ENCODE results near the gene CENPP.

Gene CENPP

DNA sequence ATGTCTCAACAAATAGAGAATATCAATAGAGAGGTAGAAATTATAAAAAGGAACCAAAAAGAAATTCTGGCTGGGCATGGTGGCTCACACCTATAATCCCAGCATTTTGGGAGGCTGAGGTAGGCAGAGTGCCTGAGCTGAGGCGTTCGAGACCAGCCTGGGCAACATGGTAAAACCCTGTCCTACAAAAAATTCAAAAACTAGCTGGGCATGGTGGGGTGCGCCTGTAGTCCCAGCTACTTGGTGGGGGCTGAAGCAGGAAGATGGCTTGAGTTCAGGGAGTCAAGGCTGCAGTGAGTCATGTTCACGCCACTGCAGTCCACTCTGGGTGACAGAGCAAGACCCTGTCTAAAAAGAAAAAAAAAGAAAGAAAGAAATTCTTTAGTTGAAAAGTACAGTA, 319.3 kb downstream of the CENPP start:
- H3K4me1 ChIP-seq (ENCODE audit: control insufficient read depth, insufficient read depth, low read length, unreplicated experiment), result no peaks in the 10 kb centered on the region
- H3K36me3 ChIP-seq (ENCODE audit: insufficient read depth, low read length), result peaks cover 29% of the 10 kb centered on the region; the same call in 1 of the 2 replicates
- no peak overlapping the region for H3K27ac ChIP-seq (ENCODE audit: low read depth, low read length)

DNA sequence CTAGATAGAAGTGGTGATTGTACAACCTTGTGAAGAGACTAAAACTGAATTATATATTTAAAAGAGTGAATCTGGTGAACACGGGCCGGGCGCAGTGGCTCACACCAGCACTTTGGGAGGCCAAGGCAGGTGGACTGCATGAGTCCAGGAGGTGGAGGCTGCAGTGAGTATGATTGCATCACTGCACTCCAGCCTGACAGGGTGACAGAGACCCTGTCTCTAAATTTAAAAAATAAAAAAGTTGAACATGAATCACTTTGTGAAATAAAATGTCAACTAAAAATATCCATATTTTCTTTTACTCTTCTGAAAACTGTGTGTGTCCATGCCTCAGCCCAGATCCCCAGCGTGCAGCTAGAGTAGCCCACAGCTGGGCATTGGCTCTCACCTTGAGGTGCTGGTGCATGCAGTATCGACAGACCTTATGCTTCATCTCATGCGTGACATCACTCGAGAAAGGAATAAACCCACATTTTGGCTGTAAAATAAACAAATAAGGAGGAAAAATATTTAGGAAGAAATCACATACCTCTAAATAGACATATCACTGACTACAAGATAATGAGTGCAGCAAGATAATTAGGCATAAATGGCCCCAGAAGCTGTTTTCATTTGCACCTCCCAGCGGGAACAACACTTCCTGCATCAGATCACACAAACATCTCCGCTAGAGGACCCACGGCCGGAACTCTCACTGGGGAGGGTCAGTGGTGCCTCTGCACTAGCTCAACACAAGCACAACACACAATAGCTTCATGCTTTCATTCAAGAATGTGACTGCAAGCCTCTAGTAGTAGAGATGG, 322.1 kb downstream of the CENPP start:
- no peak overlapping the region for H3K4me3 ChIP-seq (ENCODE audit: low read depth, low read length)
- H3K79me2 ChIP-seq (ENCODE audit: control insufficient read depth, insufficient read depth, low read length, unreplicated experiment), result no peaks in the 10 kb centered on the region
- H3K27ac ChIP-seq (ENCODE audit: low read depth, low read length), result no peak overlapping the region
- no peaks in the 10 kb centered on the region for H3K27me3 ChIP-seq (ENCODE audit: insufficient read depth, low read length)
- no peaks in the 10 kb centered on the region for H3K4me1 ChIP-seq (ENCODE audit: control insufficient read depth, insufficient read depth, low read length, unreplicated experiment)
- peaks cover 31% of the 10 kb centered on the region; the same call in 1 of the 2 replicates for H3K36me3 ChIP-seq (ENCODE audit: insufficient read depth, low read length)
- H2AFZ ChIP-seq (ENCODE audit: low read length, unreplicated experiment), result no peak overlapping the region

More for the DNA sequence above, 319.3 kb downstream of the CENPP start:
- no peaks in the 10 kb centered on the region for H3K79me2 ChIP-seq (ENCODE audit: control insufficient read depth, insufficient read depth, low read length, unreplicated experiment)
- no peak overlapping the region for H3K4me3 ChIP-seq (ENCODE audit: low read depth, low read length)
- no peaks in the 10 kb centered on the region for H3K27me3 ChIP-seq (ENCODE audit: insufficient read depth, low read length)
- H2AFZ ChIP-seq (ENCODE audit: low read length, unreplicated experiment), result no peak overlapping the region

DNA sequence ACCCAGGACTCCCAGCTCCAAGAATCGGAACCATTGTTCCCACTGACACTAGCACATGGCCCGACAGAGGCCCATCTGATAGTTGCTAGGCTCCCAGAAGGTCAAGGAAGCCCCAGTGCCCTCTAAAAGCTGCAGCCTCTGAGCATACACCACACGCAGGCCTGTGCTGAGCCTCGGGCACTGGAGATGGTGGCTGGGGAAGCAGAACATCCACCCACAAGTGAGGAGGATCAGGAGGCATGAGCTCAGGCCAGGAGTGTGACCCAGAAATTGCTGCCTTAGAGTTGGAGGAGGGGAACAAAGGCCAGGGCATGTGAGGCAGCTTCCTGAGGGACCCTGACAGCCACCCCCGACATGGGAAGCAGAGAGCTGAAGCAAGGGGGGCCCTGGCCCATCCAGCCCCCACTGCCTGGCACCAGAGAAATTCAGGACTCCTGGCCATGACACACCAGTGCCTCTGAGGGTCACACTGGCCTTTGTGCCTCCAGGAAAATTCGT, 322.8 kb downstream of the CENPP start:
- Histone ChIP-seq H3K27ac (ENCODE audit: low read depth, low read length) (no peak overlapping the region), H3K36me3 (ENCODE audit: insufficient read depth, low read length) (peaks cover 29% of the 10 kb centered on the region; the same call in 1 of the 2 replicates), H3K79me2 (ENCODE audit: control insufficient read depth, insufficient read depth, low read length, unreplicated experiment) (peaks cover 4% of the 10 kb centered on the region), H3K4me1 (ENCODE audit: control insufficient read depth, insufficient read depth, low read length, unreplicated experiment) (no peaks in the 10 kb centered on the region), H3K27me3 (ENCODE audit: insufficient read depth, low read length) (no peaks in the 10 kb centered on the region), H2AFZ (ENCODE audit: low read length, unreplicated experiment) (no peak overlapping the region), H3K4me3 (ENCODE audit: low read depth, low read length) (no peak overlapping the region)

DNA sequence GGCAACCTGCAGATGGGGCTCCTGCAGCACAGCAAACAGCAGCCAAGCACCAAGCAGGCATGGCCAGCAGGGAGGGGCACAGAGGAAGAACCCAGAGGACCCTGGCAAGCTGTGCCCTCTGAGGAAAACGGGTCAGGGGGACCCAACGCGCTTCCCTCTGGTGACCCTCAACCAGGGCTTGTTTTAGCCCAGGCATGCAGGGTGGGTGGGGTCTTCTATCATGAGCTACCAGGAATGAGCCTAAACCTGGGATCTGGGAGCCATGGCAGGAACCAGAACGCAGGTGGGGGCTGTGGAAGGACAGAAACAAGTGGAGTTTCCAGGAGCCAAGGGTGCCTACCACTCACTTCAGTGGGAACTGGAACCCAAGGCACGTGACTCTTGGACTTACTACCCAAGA, 323.3 kb downstream of the CENPP start:
- no peak overlapping the region for H2AFZ ChIP-seq (ENCODE audit: low read length, unreplicated experiment)
- no peak overlapping the region for H3K27ac ChIP-seq (ENCODE audit: low read depth, low read length)
- peaks cover 28% of the 10 kb centered on the region; the same call in 1 of the 2 replicates for H3K36me3 ChIP-seq (ENCODE audit: insufficient read depth, low read length)
- no peak overlapping the region for H3K4me3 ChIP-seq (ENCODE audit: low read depth, low read length)
- peaks cover 7% of the 10 kb centered on the region for H3K79me2 ChIP-seq (ENCODE audit: control insufficient read depth, insufficient read depth, low read length, unreplicated experiment)
- H3K27me3 ChIP-seq (ENCODE audit: insufficient read depth, low read length), result no peaks in the 10 kb centered on the region
- no peaks in the 10 kb centered on the region for H3K4me1 ChIP-seq (ENCODE audit: control insufficient read depth, insufficient read depth, low read length, unreplicated experiment)

DNA sequence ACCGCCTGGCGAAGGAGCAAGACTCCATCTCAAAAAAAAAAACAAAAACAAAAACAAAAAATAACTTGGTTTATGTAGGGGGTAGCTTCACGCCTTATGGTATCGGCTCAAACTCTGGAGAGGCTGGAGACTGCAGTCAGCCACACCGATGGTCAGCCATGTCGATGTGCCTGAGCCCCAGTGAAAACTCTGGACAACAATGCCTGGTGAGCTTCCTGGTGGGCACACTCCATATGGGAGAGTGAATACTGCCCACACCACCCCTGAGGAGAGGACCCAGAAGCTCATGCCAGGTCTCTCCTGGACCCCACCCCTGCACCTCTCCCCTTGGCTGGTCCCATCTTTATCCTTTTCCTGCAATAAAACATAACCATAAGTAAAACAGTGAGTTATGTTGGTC, 324.5 kb downstream of the CENPP start:
- H2AFZ ChIP-seq (ENCODE audit: low read length, unreplicated experiment), result no peak overlapping the region
- H3K36me3 ChIP-seq (ENCODE audit: insufficient read depth, low read length), result peaks cover 22% of the 10 kb centered on the region; the same call in 1 of the 2 replicates
- no peak overlapping the region for H3K27ac ChIP-seq (ENCODE audit: low read depth, low read length)
- H3K4me1 ChIP-seq (ENCODE audit: control insufficient read depth, insufficient read depth, low read length, unreplicated experiment), result peaks cover 3% of the 10 kb centered on the region
- H3K27me3 ChIP-seq (ENCODE audit: insufficient read depth, low read length), result no peaks in the 10 kb centered on the region
- H3K79me2 ChIP-seq (ENCODE audit: control insufficient read depth, insufficient read depth, low read length, unreplicated experiment), result peaks cover 18% of the 10 kb centered on the region
- no peak overlapping the region for H3K4me3 ChIP-seq (ENCODE audit: low read depth, low read length)

DNA sequence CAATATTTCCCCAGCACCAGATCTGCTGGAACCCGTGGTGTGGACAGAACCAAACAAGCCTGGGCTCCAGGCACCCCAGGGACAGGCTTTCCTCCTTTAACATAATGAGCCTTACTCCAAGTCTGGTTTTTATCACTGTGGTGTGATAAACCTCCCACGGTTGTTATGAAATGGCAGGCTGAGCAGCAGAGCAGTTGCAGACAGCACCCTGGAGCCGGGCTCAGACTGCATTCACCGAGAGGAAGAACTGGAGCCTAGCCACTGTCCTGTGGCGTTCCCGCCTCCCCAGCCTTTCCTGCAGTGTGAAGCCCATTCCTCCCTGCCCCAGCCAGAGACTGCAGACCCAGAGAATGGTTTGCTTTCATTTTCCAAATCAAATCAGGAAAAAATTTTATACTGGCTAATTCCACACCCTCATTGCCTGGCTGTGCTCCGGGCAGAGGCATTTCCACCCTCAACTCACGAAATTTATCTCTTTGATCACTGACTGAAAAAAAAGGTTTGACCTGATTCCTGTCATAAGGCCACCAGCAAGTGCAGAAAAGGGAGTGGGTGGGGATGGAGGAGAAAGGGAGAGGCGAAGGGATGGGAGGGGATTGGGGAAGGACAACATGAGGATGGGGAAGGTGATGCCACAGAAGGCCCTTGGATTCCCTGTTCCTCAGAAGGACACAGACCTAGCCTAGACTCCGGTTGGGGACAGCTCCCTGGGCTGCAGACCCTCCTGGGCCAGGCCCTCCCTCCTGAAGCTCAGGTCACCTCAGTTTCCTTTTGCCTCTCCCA, 325.3 kb downstream of the CENPP start:
- Histone ChIP-seq H3K79me2 (ENCODE audit: control insufficient read depth, insufficient read depth, low read length, unreplicated experiment) (peaks cover 21% of the 10 kb centered on the region), H2AFZ (ENCODE audit: low read length, unreplicated experiment) (no peak overlapping the region), H3K4me1 (ENCODE audit: control insufficient read depth, insufficient read depth, low read length, unreplicated experiment) (peaks cover 3% of the 10 kb centered on the region)

DNA sequence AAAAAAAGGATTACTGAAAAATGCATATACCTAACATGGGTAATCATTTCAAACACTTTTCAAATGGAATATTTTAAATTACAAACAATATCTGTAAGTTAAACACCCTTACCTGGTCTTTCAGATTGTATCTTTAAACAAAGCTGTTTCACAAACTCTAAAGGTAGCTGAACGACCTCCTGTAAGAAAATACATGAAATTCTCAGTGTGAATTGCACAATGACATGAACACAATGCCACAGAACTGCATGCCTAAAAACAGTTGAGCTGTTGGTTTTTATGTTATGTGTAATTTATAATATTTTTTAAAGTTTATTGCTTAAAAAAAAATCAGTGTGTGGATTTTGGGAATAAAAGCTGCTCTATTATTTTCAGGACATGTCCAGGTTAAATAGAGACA, 326.7 kb downstream of the CENPP start:
- Histone ChIP-seq H3K4me1 (ENCODE audit: control insufficient read depth, insufficient read depth, low read length, unreplicated experiment) (peaks cover 6% of the 10 kb centered on the region), H3K79me2 (ENCODE audit: control insufficient read depth, insufficient read depth, low read length, unreplicated experiment) (peaks cover 26% of the 10 kb centered on the region), H3K27me3 (ENCODE audit: insufficient read depth, low read length) (no peaks in the 10 kb centered on the region), H3K27ac (ENCODE audit: low read depth, low read length) (no peak overlapping the region), H3K36me3 (ENCODE audit: insufficient read depth, low read length) (peaks cover 11% of the 10 kb centered on the region; the same call in 1 of the 2 replicates), H3K4me3 (ENCODE audit: low read depth, low read length) (no peak overlapping the region), H2AFZ (ENCODE audit: low read length, unreplicated experiment) (no peak overlapping the region)

More for the DNA sequence above, 325.3 kb downstream of the CENPP start:
- H3K27ac ChIP-seq (ENCODE audit: low read depth, low read length), result no peak overlapping the region
- H3K4me3 ChIP-seq (ENCODE audit: low read depth, low read length), result no peak overlapping the region
- H3K36me3 ChIP-seq (ENCODE audit: insufficient read depth, low read length), result peaks cover 18% of the 10 kb centered on the region; the same call in 1 of the 2 replicates
- no peaks in the 10 kb centered on the region for H3K27me3 ChIP-seq (ENCODE audit: insufficient read depth, low read length)

DNA sequence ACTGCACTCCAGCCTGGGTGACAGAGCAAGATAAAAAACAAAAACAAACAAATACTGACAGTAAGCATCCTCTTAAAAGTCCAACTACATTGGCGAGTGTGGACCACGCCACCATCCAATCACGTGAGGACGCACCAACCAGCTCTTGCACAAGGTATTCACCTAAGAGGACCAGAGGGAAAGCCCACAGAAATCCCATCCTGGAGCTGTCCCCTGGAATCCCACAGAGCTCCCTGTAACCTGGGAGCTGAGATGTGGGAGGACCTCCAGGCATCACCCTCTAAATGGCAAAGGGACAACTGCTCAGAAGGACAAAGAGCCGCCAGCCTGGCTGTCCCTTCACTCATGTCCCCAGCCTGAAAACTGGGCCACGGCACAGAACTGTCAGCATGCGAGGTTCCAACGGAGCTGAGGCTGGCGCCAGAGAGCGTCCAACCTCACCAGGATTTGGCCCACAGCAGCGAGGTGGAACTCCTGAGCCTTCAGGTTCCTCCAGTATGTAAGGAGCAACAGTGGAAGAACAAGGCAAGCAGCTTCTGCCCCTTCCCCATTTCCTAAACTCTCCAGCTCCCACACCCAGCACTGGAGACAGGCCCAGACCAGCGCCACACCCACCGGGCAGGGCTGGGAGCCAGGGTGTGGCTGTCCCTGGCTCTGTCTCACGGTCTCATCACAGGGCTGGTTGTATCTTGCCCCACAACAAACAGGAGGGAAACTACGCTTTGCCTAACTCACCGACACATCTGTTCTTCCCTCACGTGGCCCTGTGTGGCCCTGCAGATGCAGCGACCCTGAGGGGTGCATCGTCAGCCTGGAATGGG, 328.9 kb downstream of the CENPP start:
- Histone ChIP-seq H3K36me3 (ENCODE audit: insufficient read depth, low read length) (peaks cover 19% of the 10 kb centered on the region; the same call in 1 of the 2 replicates), H2AFZ (ENCODE audit: low read length, unreplicated experiment) (no peak overlapping the region), H3K4me3 (ENCODE audit: low read depth, low read length) (no peak overlapping the region), H3K4me1 (ENCODE audit: control insufficient read depth, insufficient read depth, low read length, unreplicated experiment) (peaks cover 14% of the 10 kb centered on the region), H3K79me2 (ENCODE audit: control insufficient read depth, insufficient read depth, low read length, unreplicated experiment) (peaks cover 43% of the 10 kb centered on the region), H3K27me3 (ENCODE audit: insufficient read depth, low read length) (no peaks in the 10 kb centered on the region), H3K27ac (ENCODE audit: low read depth, low read length) (no peak overlapping the region)

DNA sequence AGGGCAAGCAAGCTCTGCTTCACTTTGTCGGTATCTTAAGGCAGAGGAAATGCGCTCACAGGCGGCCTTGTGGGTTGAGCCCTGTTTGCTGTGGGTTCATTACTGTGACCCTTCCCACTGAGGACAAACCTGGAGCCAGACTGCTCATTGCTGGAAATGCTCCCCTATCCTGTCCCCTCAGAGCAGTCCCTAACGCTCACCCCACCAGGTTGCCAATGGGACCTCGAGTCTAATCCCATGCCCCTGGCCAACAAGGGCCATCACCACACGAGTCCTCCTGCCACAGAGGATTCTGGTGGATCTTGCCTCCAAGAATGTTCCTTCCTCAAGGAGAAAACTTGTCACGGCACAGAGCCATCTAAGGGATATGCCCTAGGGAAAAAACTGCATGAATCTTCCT, 329.6 kb downstream of the CENPP start:
- Histone ChIP-seq H2AFZ (ENCODE audit: low read length, unreplicated experiment) (no peak overlapping the region), H3K27ac (ENCODE audit: low read depth, low read length) (no peak overlapping the region), H3K27me3 (ENCODE audit: insufficient read depth, low read length) (no peaks in the 10 kb centered on the region), H3K4me1 (ENCODE audit: control insufficient read depth, insufficient read depth, low read length, unreplicated experiment) (peaks cover 14% of the 10 kb centered on the region), H3K36me3 (ENCODE audit: insufficient read depth, low read length) (peaks cover 17% of the 10 kb centered on the region; the same call in 1 of the 2 replicates), H3K79me2 (ENCODE audit: control insufficient read depth, insufficient read depth, low read length, unreplicated experiment) (peaks cover 50% of the 10 kb centered on the region), H3K4me3 (ENCODE audit: low read depth, low read length) (no peak overlapping the region)
